Medulla oblongata (tissue), 1 donor: ENCODE results near the gene PDE8B.

Source experiments
- DNase-seq: peaks from one replicate; pipeline ENCODE4 v3.0.0-alpha.2; 2015; ENCODE audit errors: extremely low spot score

The PDE8B gene

DNA sequence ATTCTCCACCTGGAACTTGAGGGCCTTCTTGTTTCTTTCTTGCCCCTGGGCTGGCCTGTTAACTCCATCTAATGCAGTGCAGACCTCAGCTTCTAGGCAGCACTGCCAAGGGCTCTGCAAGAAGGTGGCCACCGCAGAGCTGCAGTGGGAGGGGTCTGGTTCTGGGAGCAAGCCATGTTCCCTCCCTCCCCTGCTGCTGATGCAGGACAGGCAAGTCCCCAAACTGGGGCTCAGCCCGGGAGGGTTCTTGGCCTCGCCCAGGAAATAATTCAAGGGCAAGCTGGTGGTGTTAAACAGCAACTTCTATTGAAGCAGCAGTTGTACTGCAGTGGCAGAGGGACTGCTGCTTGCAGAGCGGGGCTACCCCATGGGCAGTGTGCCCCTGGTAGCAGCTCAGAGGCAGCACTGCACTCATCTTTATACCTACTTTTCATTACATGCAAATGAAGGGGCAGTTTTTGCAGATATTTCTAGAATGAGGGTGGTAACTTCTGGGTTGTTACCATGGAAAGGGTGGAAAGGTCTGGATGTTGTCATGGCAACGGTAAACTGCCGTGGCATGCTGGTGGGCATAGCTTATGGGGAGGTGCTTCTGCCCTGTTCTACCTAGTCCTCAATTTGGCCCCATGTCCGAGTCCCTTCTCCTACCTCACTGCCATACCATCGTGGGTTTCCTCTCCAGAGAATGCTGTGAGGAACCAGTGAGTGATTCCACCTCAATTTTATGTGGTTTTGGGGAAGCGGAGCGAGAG, 199.6 kb downstream of the PDE8B start:
- DNase-seq = no peak

- DNase-seq = no peak
These were observed 202.6 kb downstream of the PDE8B start for GRCh38 chr5:77413049-77413448.

GRCh38 chr5:77418162-77418561, 207.7 kb downstream of the PDE8B start:
- no peak for DNase-seq

- DNase-seq = no peak
These were observed 208.4 kb downstream of the PDE8B start for GRCh38 chr5:77418601-77419581.

DNA sequence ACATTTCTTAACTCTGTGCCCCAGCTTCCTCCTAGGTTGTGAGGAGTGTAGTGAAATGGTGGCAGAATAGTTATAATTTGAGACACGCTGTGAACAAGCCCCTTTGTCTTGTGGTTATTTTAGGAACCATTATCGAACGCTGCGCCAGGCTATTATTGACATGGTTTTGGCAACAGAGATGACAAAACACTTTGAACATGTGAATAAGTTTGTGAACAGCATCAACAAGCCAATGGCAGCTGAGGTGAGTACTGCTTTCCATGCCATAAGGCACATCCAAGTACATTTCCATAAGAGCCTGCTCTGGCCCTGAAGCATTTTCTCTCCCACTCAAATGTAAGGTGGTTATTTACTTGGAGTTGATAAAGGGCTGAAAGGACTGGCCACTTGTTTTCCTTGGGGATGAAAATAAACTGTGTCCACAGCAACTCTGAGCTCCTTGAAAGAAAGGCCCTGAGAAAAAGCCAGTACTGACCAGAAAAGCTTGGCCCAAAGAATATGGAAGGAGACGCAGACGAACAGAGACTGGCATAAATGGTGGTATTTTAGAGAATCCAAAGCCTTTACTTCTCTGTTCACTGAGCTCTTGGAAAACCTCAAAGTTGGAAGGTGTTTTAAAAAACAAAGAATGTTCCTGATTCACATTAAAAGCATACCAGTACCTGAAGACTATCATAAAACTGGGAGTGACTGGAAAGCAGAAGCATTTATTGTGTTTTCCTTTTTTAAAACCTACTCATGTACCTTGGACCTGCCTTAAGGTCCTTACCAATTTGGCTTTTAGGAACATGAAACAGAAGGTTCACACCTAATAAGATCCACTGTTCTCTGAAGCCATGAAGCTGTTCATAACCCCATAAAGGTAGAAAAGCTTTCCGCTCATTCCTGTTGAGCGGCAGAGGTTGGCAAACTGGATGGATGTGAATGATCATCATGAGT, 209.4 kb downstream of the PDE8B start:
- no peak for DNase-seq

DNA sequence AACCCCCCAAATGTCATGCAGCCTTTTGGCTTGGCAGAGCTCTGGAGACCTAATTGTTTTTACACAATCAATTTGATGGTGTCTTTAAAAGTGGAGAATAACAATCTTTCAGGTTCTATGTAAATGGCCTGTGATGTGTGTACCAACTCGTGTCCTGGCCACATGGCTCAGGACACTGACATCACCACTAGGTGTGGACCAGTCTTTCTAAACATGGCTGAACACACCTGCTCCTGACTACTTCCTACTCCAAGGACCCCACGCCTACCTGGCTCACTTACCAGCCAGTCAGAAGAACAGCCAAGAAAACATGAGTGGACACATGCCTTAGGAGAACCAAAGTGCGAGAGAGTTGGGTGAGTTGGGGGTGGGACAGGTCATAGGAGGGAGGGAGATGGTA, 210.5 kb downstream of the PDE8B start:
- DNase-seq = no peak

DNA sequence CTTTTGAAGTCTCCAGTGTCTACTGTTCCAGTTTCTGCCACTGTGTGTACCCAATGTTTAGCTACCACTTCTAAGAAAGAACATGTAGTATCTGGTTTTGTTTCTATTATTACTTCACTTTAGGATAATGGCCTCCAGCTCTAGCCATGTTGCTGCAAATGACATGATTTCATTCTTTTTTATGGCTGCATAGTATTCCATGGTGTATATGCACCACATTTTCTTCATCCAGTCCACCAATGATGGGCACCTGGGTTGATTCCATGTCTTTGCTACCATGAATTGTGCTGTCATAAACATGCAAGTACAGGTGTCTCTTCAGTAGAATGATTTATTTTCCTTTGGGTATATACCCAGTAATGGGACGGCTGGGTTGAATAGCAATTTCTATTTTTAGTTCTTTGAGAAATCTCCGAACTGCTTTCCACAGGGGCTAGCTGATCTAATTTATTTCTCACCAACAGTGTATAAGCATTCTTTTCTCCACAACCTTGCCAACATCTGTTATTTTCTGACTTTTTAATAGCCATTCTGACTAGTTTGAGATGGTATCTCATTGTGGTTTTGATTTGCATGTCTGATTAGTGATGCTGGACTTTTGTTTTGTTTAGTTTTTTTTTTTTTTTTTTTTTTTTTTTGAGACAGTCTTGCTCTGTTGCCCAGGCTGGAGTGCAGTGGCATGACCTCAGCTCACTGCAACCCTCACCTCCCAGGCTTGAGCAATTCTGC, 212.7 kb downstream of the PDE8B start:
- no peak for DNase-seq

GRCh38 chr5:77424921-77425320, 214.4 kb downstream of the PDE8B start:
- no peak for DNase-seq

DNA sequence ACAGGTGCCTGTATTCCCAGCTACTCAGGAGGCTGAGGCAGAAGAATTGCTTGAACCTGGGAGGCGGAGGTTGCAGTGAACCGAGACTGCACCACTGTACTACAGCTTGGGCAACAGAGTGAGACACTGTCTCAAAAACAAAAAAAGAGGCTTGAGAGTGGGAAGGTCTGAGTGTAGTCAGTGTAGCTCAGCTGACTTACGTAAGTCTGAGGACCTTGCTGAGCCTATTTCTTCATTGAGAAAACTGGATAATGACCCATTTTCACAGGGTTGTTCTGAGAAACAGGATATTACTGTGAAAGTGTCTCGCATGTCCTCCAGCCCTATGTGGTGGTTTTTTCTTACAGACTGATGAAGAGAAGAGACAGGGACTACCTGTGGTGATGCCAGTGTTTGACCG, 214.9 kb downstream of the PDE8B start:
- DNase-seq = no peak

DNA sequence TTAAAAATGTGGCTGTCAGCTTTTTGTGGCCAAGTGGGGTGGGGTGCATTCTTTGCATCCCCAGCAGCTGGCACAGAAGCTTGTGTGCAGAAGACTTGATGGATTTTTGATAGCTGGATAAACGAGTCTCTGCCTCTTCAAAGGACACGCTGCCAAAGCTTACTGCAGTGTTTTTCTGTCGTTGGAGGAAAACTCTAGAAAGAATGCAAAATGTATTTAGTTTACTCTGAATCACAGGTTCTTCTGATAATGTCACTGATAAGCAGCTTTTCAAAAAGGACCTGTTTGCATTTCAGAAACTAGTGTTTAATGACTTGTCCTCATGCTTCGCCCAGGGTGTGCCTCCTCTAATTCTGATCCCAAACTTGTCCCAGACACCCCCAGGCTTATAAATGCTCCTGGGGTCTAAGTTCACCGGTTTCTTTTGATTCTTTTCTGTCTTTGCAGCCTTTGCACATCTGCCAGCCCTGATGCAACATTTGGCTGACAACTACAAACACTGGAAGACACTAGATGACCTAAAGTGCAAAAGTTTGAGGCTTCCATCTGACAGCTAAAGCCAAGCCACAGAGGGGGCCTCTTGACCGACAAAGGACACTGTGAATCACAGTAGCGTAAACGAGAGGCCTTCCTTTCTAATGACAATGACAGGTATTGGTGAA, 215.6 kb downstream of the PDE8B start:
- DNase-seq = no peak

DNA sequence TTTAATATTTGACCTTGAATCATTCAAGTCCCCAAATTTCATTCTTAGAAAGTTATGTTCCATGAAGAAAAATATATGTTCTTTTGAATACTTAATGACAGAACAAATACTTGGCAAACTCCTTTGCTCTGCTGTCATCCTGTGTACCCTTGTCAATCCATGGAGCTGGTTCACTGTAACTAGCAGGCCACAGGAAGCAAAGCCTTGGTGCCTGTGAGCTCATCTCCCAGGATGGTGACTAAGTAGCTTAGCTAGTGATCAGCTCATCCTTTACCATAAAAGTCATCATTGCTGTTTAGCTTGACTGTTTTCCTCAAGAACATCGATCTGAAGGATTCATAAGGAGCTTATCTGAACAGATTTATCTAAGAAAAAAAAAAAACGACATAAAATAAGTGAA, 216.2 kb downstream of the PDE8B start:
- no peak for DNase-seq

- DNase-seq = no peak
These were observed 217.5 kb downstream of the PDE8B start for GRCh38 chr5:77427998-77428397.

DNA sequence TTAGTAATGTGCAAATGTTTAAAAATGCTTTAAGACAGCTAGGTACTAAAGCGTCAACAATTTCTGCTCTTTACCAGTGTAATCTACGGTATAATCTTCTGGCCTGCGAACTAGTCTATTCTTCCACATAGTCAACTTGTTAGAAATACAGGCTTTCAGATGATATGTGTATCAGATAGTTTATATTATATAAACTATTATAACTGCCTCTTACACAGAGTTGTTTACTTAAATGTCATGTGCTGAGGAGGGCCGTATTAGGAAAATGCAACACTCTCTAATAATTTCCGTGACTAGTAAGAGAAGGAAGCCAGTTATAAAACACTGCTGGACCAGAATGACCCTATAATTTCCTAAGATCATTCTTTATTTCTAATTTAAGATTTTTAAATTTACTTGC, 218.0 kb downstream of the PDE8B start:
- no peak for DNase-seq

DNA sequence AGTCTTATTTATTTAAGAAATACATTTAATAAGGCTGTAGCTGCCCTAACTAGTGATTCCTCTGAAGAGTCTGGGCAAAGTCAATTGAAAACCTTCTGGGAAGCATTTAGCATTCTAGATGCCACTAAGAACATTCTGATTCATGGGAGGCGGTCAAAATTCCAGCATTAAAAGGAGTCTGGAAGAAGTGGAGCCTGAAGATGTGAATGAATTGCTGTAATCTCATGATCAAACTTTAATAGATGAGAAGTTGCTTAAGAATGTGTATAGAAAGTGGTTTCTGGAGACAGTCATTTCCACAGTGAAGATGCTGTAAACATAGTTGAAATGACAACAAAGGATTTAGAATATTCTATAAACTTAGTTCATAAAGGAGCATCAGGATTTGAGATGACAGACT, 220.2 kb downstream of the PDE8B start:
- no peak for DNase-seq

- no peak for DNase-seq
These were observed 220.8 kb downstream of the PDE8B start for GRCh38 chr5:77431286-77431685.

- DNase-seq = no peak
These were observed 221.2 kb downstream of the PDE8B start for GRCh38 chr5:77431719-77432118.

DNA sequence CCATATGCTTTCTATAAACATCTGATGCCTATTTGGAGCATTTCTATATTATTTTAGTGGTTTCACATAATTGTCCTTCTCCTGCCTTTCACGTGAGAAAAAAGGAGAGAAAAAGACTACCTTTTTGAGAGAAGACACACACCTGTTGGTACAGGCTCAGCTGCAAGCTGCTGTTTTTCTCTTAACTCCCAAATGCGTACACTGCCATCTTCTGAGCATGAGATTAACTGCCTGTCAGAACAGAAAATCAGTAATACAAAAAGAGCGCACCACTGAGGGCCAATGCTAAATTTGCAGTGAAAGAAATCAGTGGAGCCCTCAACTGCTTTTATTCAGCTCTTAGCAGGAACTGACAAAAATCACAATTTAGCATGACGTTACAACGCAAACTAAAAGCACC, 226.7 kb downstream of the PDE8B start:
- DNase-seq = peak; percentile 50

DNA sequence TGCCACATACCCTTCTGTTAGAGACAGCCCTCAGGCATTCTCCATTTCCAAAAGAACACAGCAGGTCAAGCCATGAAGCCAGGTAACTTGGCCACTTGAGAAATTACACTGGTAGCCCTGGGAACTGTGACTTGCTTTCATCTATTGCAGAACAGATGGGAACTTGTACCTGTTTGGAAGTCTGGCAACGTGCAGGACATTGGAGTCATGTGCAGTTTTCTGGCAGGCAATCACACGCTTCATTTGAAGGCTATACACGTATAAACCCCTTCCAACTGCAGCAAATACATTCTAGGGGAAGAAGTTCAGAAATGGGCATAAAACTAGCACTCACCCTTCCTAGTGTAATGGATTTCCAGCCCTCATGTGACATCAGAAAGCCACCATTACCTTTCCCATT, 227.6 kb downstream of the PDE8B start:
- peak; percentile 27 for DNase-seq

DNA sequence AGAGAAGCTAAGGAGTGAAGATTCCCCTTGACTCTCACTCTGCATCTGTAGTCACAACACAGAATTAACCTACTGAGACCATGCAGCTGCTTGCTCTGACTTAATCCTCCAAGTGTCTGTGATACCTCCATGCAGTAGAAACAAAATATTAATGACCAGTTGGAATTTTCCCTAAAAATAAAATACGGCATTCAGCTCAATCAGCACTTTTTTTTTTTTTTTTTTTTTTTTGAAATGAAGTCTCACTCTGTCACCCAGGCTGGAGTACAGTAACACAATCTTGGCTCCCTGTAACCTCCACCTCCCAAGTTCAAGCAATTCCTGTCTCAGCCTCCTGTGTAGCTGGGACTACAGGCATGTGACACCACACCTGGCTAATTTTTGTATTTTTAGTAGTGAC, 233.2 kb downstream of the PDE8B start:
- DNase-seq = no peak

- DNase-seq = no peak
These were observed 233.9 kb downstream of the PDE8B start for GRCh38 chr5:77444356-77444755.

- no peak for DNase-seq
These were observed 238.4 kb downstream of the PDE8B start for GRCh38 chr5:77448831-77449230.
